Suprapubic skin (tissue), 4 donors: ENCODE measurements around the gene ZNF462.

Source experiments
- EP300 ChIP-seq: sonication (generic); formaldehyde crosslinking; IDR thresholded peaks from one replicate; pipeline ENCODE4 v1.6.1; 2017; ENCODE audit warnings: antibody characterized with exemption
- POLR2A ChIP-seq, 2 donors: fragments of 450-650 bp; IDR thresholded peaks; one replicate each; pipeline ENCODE4 v1.6.1; 2017; ENCODE audit warnings: antibody characterized with exemption in 2 of 2, mild to moderate bottlenecking in 2 of 2, moderate library complexity in 2 of 2
- POLR2AphosphoS5 ChIP-seq, 3 donors: sonication (generic); formaldehyde crosslinking; IDR thresholded peaks; one replicate each; pipeline ENCODE4 v1.6.1; 2017; ENCODE audit warnings: antibody characterized with exemption in 3 of 3
- TF ChIP-seq, protein P1 (sequence below), 2 donors: fragments of 200-600 bp in 1 of 2; fragments of 450-650 bp in 1 of 2; sonication (generic) in 1 of 2; IDR thresholded peaks; one replicate each; pipeline ENCODE4 v1.5.1; 2016 to 2019; ENCODE audit warnings: antibody characterized with exemption in 2 of 2, mild to moderate bottlenecking in 1 of 2, moderate library complexity in 1 of 2

DNA sequence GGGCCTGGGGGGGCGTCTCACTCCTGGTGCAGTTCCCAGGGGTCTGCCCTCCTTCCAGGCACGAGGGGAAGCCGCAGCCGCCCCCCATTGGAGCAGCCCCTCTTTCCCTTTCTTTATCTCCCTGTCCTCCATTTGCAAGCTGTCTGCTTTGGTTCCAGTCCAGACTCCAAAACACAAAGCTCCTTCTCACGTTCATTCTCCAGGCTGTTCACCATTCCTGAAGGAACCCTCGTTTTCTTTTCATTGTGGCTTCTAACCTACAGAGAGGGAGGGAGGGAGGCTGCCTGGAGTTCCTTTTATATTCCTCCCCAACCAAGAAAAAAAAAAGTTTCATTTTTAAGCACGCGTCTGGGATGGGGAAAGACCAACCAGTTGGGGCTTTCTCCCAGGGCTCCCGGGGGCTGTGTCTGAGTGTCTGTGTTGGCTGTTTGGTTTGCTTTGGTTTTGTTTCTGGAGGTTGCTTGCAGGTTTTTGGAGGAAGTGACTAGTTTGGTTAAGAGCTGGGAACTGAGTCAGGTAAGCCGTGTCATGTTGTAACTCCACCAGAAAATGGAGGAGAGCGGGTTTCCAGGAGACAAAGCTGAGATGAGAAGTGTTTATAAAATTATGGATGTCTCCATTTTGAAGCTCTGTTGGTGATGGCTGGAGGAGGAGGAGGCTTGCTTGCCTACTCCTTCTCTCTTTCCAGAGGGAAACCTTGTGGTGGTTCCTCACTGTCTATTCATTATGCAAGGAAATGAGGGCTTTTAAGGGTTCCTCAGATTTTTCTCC is 1.6 kb downstream of the ZNF462 start:
- TF ChIP-seq, protein P1, sequence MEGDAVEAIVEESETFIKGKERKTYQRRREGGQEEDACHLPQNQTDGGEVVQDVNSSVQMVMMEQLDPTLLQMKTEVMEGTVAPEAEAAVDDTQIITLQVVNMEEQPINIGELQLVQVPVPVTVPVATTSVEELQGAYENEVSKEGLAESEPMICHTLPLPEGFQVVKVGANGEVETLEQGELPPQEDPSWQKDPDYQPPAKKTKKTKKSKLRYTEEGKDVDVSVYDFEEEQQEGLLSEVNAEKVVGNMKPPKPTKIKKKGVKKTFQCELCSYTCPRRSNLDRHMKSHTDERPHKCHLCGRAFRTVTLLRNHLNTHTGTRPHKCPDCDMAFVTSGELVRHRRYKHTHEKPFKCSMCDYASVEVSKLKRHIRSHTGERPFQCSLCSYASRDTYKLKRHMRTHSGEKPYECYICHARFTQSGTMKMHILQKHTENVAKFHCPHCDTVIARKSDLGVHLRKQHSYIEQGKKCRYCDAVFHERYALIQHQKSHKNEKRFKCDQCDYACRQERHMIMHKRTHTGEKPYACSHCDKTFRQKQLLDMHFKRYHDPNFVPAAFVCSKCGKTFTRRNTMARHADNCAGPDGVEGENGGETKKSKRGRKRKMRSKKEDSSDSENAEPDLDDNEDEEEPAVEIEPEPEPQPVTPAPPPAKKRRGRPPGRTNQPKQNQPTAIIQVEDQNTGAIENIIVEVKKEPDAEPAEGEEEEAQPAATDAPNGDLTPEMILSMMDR (IDR thresholded peaks at IDR 0.05) = no peak
- TF ChIP-seq POLR2AphosphoS5 (IDR thresholded peaks at IDR 0.05) (no peak), POLR2A (IDR thresholded peaks at IDR 0.05) (no peak), EP300 (no peak)
